Muscle of arm (tissue), 12 donors: ENCODE data around the gene OR2F1. TPM values are rescaled to one million over a fixed set of nuclear protein-coding genes. Genes with fewer than 3 reads are reported as not detected.
A peak's percentile ranks its signal among the peaks of the same experiment; 100 is the strongest.
"Not testable (repeated sequence)": the region's sequence is repeated elsewhere in the genome, so short reads cannot be mapped to it uniquely, and the experiment has no call there.

Source experiments
- DNase-seq: peaks from one replicate; pipeline ENCODE4 v3.0.0-alpha.2; 2013
- polyA plus RNA-seq, 12 donors: library from polyadenylated mRNA; unstranded; fragments of 120-200 nt; gene quantifications; one replicate each; pipeline ENCODE4 v1.2.1, GENCODE V29; 2013; ENCODE audit not compliant: insufficient read length in 12 of 12

The OR2F1 gene
- polyA plus RNA-seq, 12 donors = 0.04 to 0.32 (median 0.05) TPM; not detected in 8

DNA sequence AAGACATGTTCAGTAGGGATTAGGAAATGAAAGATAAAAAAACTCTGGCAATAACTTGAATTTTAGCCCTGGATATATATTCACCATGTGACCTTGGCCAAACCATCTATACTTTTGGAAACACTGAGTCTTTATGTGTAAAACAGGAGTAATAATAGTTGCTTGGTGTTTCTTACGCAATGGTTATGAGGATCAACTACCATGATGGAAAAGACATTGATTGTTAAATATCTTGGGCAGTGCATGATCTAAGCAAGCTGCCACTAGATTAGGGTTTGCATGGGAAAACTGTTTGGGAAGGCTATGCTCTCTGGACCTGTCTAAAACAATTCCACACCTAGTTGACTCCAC is 52.0 kb downstream of the OR2F1 start:
- peak; percentile 20 for DNase-seq

GRCh38 chr7:144009361-144009760 is 54.7 kb downstream of the OR2F1 start:
- no peak for DNase-seq

- DNase-seq = not testable (repeated sequence)
These were observed 55.4 kb downstream of the OR2F1 start for GRCh38 chr7:144010061-144010460.

DNA sequence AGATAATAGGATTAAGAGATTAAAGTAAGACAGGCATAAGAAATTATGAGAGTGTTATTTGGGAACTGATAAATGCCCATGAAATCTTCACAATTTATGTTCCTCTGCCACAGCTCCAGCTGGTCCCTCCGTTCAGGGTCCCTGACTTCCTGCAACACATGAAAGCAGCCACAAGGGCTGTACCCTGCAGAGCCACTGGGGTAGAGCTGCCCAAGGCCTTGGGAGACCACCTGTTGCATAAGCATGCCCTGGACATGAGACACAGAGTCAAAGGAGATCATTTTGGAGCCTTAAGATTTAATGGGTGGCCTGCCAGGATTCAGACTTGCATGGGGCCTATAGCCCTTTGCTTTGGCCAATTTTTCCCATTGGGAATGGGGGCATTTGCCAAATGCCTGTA is 56.2 kb downstream of the OR2F1 start:
- not testable (repeated sequence) for DNase-seq

- DNase-seq = no peak
These were observed 57.0 kb downstream of the OR2F1 start for GRCh38 chr7:144011458-144012230.

Other genes starting within 250 kb of the OR2F1 start
- gene CTAGE6, start 197.1 kb upstream of the OR2F1 start, polyA plus RNA-seq = 1 to 10 TPM in 1 of 12 donors, under 1 TPM in 6, not detected in 5; 0.20 to 1.5 (median 0.31) TPM
- gene TCAF1, start 52.7 kb upstream of the OR2F1 start, polyA plus RNA-seq = 100 to 1,000 TPM in 11 of 12 donors, not detected in 1; 108 to 248 (median 215) TPM
- gene OR2F2, start 19.6 kb upstream of the OR2F1 start, polyA plus RNA-seq = not detected
- not detected for gene OR6B1, start 45.5 kb downstream of the OR2F1 start, polyA plus RNA-seq
- gene OR2A5, start 94.1 kb downstream of the OR2F1 start, polyA plus RNA-seq = under 1 TPM in 2 of 12 donors, not detected in 10; 0.25 to 0.38 TPM
- gene OR2A25, start 115.0 kb downstream of the OR2F1 start, polyA plus RNA-seq = not detected
- under 1 TPM in 1 of 12 donors, not detected in 11; 0.04 TPM for gene OR2A12, start 131.4 kb downstream of the OR2F1 start, polyA plus RNA-seq
- gene OR2A2, start 154.7 kb downstream of the OR2F1 start, polyA plus RNA-seq = not detected
- not detected for gene OR2A14, start 168.3 kb downstream of the OR2F1 start, polyA plus RNA-seq
- gene CTAGE4, start 228.6 kb downstream of the OR2F1 start, polyA plus RNA-seq = 1 to 10 TPM in 5 of 12 donors, under 1 TPM in 4, not detected in 3; 0.45 to 5.2 (median 1.1) TPM
- gene ARHGEF35, start 241.0 kb downstream of the OR2F1 start, polyA plus RNA-seq = 10 to 100 TPM in 1 of 12 donors, 1 to 10 TPM in 8, under 1 TPM in 2, not detected in 1; 0.82 to 12.9 (median 1.5) TPM